GM19099 (cell line): ENCODE results near the gene CD3G.

Experiments
- POLR2A ChIP-seq: IDR thresholded peaks from 3 replicates; pipeline ENCODE4 v1.6.1; 2011; ENCODE audit warnings: low read depth; ENCODE audit not compliant: insufficient read length; ENCODE audit errors: extremely low read depth

Gene CD3G

DNA sequence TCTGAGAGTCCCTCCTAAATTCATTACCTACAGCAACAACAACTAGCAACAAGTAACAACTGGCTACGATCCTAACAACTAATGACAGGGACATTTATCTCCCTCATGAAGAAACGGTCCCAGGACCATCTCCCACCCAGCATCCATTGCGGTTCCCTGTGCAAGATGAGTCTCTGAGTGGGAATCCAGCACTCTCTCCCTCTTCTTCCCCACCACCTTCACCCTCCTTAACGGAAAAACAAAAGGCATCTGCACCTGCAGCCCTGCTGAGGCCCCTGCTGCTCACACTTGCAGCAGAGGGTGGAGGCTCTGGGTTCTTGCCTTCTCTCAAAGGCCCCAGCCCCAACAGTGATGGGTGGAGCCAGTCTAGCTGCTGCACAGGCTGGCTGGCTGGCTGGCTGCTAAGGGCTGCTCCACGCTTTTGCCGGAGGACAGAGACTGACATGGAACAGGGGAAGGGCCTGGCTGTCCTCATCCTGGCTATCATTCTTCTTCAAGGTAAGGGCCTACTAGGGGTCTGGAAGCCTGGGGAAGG, at the start of gene CD3G:
Gene CD3G (plus strand): TSS at position 364 of the 535 bp plus-strand sequence. CDS start 80 bp downstream, at position 444.
- TF ChIP-seq POLR2A: no peak

DNA sequence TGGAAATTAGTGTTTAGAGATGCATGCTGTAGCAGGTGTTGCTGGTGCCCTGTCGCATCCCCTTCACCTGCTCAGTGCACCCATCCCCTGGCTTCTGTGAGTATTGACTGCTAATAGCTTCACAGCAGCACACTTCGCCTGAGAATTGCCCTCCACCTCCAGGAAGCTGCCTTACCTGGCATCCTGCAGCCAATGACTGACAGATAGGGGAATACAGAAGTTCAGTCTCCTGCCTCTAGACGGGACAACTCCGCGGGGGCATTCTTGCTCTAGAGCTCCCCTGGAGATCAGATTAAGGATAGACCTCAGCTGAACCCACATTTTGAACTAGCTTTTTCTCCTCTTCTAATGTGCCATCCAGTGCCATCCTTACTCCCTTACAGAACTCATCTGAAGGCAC, 48.9 kb upstream of the CD3G start:
- TF ChIP-seq POLR2A: no peak

DNA sequence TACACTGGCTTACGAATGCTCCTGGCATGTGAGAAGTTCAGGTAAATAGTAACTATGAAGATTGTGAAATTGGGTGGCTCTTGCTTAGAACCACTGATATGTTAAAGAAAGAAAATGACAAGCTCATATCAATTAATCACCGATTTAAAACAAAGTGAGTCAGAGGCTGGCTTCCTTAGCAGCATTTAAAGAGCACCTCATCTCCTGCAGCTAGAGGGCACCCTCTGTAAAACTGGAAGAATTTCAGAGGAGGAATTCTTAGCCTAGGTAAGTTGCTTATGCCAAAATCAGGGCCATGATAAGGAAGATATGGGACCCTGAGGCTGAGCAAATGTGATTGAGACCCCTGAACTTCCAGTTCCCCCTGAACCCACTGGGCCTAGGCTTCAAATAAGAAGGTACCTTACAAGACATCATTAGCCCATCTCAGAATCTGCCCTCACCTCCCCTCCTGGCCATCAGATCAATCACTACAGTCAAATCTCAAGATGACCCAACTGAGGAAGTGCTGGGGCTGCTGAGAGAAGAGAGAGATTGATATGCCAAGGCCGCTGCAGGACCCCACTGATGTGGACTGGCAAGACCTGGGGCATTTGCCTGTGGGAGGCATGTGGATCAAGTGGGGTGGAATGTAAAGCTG, 48.2 kb upstream of the CD3G start:
- no peak for TF ChIP-seq POLR2A

DNA sequence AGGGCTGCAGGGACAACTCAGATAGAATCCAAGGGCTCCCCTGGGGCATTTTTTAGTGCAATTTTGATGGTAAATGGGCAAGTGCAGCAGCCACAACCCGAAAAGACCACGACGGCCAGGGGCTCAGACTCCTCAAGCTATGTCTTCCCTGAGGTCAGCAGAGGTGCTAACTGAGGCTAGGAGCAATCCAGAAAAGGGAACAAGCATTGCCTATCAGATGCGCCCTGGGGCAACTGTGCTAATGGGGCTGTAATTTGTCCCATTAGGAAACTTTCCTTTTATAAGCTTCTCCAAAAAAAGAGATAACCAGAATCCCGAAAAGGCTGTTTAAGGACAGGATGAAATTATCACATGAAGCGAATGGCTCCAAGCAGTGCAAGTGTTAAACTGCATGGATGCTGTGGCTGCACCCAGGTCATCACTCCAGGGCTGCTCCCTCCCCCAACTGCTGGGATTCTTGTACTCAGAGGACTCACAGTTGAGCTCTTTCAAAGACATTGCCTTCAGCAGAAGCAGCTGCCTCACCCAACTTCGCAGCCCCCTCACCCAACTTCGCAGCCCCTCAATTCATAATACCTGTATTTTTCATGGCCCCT, 42.4 kb upstream of the CD3G start:
- TF ChIP-seq POLR2A: no peak

DNA sequence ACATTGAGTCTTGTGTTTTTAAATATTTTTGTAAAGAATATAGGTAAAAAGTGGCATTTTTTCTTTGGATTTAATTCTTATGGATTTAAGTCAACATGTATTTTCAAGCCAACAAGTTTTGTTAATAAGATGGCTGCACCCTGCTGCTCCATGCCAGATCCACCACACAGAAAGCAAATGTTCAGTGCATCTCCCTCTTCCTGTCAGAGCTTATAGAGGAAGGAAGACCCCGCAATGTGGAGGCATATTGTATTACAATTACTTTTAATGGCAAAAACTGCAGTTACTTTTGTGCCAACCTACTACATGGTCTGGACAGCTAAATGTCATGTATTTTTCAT, 39.9 kb upstream of the CD3G start:
- no peak for TF ChIP-seq POLR2A

DNA sequence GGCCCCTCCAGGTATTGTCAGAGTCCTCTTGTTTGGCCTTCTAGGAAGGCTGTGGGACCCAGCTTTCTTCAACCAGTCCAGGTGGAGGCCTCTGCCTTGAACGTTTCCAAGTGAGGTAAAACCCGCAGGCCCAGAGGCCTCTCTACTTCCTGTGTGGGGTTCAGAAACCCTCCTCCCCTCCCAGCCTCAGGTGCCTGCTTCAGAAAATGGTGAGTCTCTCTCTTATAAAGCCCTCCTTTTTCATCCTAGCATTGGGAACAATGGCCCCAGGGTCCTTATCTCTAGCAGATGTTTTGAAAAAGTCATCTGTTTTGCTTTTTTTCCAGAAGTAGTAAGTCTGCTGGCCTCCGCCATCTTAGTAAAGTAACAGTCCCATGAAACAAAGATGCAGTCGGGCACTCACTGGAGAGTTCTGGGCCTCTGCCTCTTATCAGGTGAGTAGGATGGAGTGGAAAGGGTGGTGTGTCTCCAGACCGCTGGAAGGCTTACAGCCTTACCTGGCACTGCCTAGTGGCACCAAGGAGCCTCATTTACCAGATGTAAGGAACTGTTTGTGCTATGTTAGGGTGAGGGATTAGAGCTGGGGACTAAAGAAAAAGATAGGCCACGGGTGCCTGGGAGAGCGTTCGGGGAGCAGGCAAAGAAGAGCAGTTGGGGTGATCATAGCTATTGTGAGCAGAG, 39.4 kb upstream of the CD3G start, which contains the start of gene CD3E:
Gene CD3E (plus strand): TSS at position 163 of the 681 bp plus-strand sequence. CDS start 223 bp downstream, at position 386.
- no peak for TF ChIP-seq POLR2A

DNA sequence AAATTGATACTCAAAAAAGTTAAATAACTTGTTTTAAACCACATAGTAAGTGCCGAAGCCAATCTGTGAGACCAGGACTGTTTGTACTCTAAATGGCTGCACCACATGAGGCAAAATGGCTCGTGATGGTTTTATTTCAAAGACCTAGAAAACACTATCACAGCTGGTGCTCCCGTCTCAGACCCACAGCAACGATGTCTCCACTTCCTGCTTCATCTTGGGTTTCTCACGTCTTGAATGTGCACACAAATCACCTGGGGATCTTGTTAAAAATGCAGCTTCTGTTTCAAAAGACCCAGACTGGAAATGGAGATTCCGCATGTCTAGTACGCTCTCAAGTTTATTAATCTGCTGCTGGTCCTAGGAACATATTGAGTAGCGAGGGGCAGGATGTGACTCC, 38.4 kb upstream of the CD3G start:
- TF ChIP-seq POLR2A: no peak

DNA sequence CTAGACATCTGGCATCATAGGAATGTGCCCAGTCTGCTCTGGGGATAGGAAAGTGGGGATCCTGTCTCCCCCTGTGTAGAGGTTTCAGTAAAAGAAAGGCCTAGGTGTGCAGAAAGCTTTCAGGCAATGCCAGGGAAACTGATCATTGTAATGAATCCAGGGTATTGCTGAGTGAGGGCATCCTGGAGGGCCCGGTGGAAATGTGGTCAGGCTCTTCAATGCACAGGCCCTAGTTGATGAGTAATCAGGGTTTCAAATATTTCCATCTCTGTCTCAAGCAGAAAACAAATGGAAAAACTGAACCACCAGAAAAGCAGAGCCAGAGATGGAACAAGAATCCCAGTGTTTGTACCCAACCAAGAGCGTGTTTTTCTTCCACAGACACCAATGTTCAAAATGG, 37.6 kb upstream of the CD3G start:
- no peak for TF ChIP-seq POLR2A

DNA sequence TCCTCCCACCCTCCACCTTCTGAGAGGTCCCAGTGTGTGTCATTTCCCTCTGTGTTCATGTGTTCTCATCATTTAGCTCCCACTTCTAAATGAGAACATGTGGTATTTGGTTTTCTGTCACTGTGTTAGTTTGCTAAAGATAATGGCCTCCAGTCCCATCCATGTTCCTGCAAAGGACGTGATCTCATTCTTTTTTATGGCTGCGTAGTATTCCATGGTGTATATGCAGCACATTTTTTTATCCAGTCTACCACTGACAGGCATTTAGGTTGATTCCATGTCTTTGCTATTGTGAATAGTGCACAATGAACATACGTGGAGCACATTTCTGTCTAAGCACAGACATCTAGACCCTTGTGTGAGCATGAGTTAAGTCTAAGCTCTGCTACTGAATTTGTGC, 33.9 kb upstream of the CD3G start:
- no peak for TF ChIP-seq POLR2A

DNA sequence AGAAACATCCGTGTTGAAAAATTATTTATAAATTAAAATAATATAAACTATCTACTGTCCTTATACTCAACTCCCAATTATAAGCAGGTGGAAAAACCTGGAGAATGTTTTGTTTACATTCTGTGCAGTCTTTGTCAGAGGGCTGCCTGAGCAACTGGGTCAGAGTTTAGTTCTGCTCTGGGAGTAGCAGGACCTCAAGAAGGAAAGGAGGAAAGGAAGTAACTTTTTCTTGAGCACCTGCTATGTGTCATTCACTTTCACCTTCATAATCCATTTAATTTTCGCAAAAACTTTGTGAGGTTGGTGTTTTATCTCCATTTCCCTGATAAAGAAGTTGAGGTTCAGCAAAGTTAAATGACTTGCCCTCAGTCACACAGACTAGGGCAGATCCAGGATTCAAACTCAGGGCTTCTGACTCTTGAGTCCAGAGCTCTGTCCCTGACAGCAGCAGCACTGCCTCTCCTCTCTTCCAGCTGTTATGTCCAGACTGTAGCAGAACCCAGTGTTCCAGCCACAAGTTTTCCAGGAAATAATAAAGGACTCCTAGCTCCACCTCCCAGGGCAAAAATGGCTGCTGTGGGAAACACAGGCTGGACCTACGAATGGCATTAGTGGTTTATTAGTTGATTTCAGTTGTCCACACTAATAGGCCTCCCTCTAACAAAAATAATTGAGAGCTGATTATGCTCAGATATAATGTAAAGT, 33.2 kb upstream of the CD3G start:
- no peak for TF ChIP-seq POLR2A

DNA sequence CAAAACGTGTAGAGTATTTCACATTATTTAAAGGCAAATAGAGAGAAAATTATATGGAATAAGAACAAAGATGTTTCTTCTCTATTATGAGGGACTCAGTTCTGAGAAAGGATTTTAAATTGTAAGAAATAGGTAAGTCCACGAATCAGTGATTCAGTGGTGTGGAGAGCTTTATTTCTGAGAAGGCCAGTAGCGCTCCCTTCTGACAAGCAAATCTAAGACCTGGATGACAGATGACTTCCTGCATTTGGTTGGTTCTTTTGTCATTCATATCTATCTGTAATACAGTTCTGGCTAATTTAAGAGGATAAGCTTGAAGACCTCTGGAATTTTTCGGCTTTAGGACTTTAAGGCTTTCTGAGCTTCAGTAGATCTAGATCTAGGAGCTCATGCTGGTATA, 32.6 kb upstream of the CD3G start:
- TF ChIP-seq POLR2A: no peak

DNA sequence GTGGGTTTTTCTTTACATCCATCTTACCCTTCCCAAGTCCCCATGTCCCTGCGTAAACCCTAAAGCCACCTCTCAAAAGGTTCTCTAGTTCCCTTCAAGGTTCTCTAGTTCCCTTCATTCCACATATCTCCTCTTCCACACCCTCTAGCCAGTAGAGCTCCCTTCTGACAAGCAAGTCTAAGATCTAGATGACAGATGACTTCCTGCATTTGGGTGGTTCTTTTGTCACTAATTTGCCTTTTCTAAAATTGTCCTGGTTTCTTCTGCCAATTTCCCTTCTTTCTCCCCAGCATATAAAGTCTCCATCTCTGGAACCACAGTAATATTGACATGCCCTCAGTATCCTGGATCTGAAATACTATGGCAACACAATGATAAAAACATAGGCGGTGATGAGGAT, 31.8 kb upstream of the CD3G start:
- no peak for TF ChIP-seq POLR2A

DNA sequence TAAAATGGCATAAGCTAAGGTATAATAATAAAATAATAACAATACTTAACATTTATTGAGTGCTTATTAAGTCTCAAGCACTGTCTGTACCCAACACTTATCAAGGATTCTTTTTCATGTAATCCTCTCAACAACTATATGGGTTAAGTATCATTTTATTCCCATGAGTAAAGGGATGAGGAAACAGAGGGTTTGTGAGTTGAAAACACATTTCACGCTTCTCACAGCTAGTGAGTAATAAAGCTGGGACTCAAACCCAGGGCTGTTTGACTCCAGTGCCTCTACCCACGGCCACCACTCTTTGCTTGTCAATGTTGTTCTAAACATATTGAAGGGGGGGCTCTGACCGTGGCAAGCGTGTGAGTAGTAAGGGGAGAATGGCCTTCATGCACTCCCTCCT, 30.9 kb upstream of the CD3G start:
- TF ChIP-seq POLR2A: no peak

DNA sequence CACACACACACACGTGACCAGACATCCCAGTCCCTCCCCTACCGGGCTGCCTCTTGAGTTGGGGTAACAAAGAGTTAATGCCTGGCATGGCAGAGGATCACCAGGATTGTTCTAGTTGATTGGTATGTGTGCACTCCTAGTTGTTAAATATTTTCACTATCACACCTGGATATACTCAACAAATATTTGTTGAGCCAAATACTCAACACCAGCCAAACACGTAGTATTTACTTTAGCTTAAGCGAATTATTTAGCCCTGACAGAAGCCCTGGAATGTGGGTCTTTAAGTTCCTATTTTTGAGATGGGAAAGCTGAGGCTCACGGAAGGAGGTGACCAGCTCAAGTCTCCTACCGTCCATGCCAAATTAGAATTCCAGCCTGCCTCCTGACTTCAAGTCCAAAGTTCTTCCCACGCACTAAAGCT, 29.1 kb upstream of the CD3G start:
- TF ChIP-seq POLR2A: no peak

DNA sequence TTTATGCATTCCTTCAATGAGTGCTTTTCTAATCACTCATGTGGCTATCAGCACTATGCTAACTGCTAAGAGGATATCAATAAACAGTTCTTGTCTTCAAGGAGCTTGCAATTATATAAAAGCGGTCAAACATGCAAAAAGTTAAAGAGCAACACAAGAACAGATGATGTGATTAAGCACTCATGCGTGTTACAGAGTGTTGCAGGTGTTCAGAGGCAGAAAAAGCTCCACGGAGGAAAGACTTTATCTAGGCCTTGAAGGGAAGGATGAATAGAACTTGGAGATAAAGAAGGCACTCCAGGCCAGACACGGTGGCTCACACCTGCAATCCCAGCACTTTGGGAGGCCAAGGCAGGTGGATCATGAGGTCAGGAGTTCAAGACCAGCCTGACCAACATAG, 26.0 kb upstream of the CD3G start:
- TF ChIP-seq POLR2A: no peak

DNA sequence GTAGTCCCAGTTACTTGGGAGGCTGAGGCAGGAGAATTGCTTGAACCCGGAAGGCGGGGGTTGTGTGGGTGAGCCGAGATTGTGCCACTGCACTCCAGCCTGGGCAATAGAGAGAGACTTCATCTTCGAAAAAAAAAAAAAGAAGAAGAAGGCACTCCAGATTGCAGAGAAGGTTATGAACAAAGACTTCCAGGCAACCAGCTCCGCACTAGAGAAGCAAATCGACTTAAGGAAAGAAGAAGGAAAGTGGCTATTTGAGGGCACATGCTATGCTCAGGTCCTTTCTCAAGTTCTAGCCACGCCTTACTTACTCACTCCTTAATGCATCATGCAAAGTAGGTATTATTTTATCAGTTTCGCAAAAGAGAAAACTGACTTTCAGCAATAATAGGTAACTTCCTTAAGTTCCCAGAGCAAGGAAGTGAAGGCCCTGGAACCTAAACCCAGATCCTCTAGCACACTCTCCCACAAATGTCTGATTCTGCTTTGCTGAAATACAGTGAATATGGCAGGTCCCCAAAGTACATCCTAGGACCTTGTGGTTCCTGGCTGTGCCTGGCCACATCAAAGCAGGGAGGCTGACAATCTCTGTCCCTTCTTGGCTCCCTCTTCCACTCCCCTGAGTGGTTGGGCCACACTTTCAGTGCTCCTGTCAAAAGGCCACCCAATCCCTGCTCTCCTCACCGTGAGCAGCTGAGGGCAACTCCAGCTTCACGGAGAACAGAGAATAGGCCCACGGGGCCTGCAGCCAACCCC, 25.4 kb upstream of the CD3G start:
- TF ChIP-seq POLR2A: no peak

DNA sequence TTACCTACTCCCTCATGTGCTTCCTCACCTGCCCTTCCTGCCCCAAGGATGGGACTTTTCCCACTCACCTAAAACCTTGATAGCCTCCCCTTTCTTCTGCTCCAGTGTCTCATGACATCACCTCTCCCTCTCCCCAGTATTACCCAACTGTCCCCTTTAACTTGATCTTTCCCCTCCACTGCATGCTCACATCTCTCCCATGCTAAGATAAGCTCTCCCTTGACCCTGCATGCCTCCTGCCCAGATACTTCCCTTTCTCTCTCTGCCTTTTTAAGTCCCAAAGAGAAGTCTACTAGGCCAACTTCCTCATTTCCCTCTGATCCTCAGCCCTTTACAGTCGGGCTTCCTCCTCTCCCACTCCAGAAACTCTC, 24.8 kb upstream of the CD3G start:
- no peak for TF ChIP-seq POLR2A
